ENCODE measurements around the gene RPL23. TPM values are rescaled to one million over a fixed set of nuclear protein-coding genes. Genes with fewer than 3 reads are reported as not detected.

The RPL23 gene
- total and polyA plus RNA-seq, 9 of the 15 experiments (the other 6 are each of a cell fraction or from before 2014, with no cell fraction given): 1,745 to 3,667 (median 3,096) TPM

- ChIA-PET POLR2A (interaction anchor here (2.7 kb wide), 1 partner anchor 11 kb away, joined by 10 read pairs; no protein-coding TSS in a partner anchor), CTCF (ENCODE audit: low intra/inter-chr PET ratio) (no interaction called here)
- in situ Hi-C loops (cut with MboI): no loop called here
- Histone ChIP-seq H3K9ac (ENCODE audit: insufficient read depth in 1 of 2, low read depth in 2 of 2, low read length in 2 of 2) (no peak overlapping the region), H3K9me1 (ENCODE audit: control insufficient read depth, insufficient read depth, low read length) (no peaks in the 10 kb centered on the region), H3K27ac (ENCODE audit: extremely low read depth, low read depth, low read length) (no peak overlapping the region), H3K9me3 (replicated peaks; ENCODE audit: control insufficient read depth, insufficient read depth, low read depth, low read length) (no peaks in the 10 kb centered on the region), H2AFZ (ENCODE audit: low read depth, low read length) (peak overlapping the region; percentile 82), H4K20me1 (replicated peaks; ENCODE audit: control insufficient read depth, insufficient read depth, low read length) (no peaks in the 10 kb centered on the region), H3K4me2 (ENCODE audit: insufficient read depth, low read length) (peak overlapping the region; percentile 62), H3K79me2 (ENCODE audit: control insufficient read depth, insufficient read depth, low read length) (no peaks in the 10 kb centered on the region), H3K4me1 (replicated peaks in 1 of 2; ENCODE audit: control insufficient read depth in 2 of 2, insufficient read depth in 2 of 2, low read length in 2 of 2) (peaks cover 2 to 29% of the 10 kb centered on the region in 2 experiments; a peak in 3 of 5 replicates), H3K4me3 (no peak overlapping the region), H3K27me3 (ENCODE audit: control insufficient read depth in 2 of 2, insufficient read depth in 2 of 2, low read length in 2 of 2) (no peaks in the 10 kb centered on the region), H3K36me3 (ENCODE audit: control insufficient read depth, insufficient read depth, low read length) (no peaks in the 10 kb centered on the region)
- no TSS peak for BruUV-seq (replicated peaks)
- ATAC-seq (peak; percentile 10; the same call in 1 of the 3 replicates), DNase-seq (ENCODE audit: extremely low read depth in 1 of 4, low spot score in 3 of 4) (peak in 2 of 4 experiments; percentile 46 to 71), FAIRE-seq (no peak)
- intact Hi-C loops (cut with micrococcal nuclease): loop anchor here (5.0 to 10.0 kb wide), 2 partner anchors 190 to 287 kb away; partner anchors contain the start of genes EPOP and PLXDC1
- WGBS (ENCODE audit: insufficient coverage, low coverage, missing lambda C conversion rate): 27% methylated on average over 9 of the region's 11 CpGs
- peak; percentile 19 for TF ChIP-seq MEIS2 (IDR thresholded peaks at IDR 0.05; ENCODE audit: partially characterized antibody)
- no peak for TF ChIP-seq MEF2D (tag; conservative IDR thresholded peaks at IDR 0.05; ENCODE audit: low read depth)
- TF ChIP-seq EHMT2 (IDR thresholded peaks at IDR 0.05): 0 out of 2 replicates have a peak, but pooled peaks have one; percentile 17
- peak; percentile 83 for TF ChIP-seq ZNF384 (IDR thresholded peaks at IDR 0.05; ENCODE audit: low read depth, low read length)
- TF ChIP-seq TCFL5 (CRISPR knock-in tag; conservative IDR thresholded peaks at IDR 0.05): no peak
- peak; percentile 35 for TF ChIP-seq POLR3A (IDR thresholded peaks at IDR 0.05; ENCODE audit: borderline replicate concordance, extremely low read depth, insufficient read depth, insufficient read length)
- no peak; the same call in 1 of the 2 replicates for TF ChIP-seq JUND (IDR thresholded peaks at IDR 0.05; ENCODE audit: borderline replicate concordance, low read depth, low read length)
- peak; percentile 39; the same call in 1 of the 3 replicates for TF ChIP-seq JUND (tag; IDR thresholded peaks at IDR 0.05; ENCODE audit: borderline replicate concordance, low read depth, low read length)
- no peak for TF ChIP-seq RNF2 (IDR thresholded peaks at IDR 0.05)
- TF ChIP-seq RAD21 (CRISPR knock-in tag; conservative IDR thresholded peaks at IDR 0.05 in 1 of 2, IDR thresholded peaks at IDR 0.05 in 1 of 2): peak; percentile 7 to 59; a peak in 2 of 4 replicates
- TF ChIP-seq BCOR (IDR thresholded peaks at IDR 0.05): peak; percentile 28; the same call in 1 of the 2 replicates
- no peak for TF ChIP-seq ZBED1 (IDR thresholded peaks at IDR 0.05)
- peak; percentile 60 to 76 (median 67) for TF ChIP-seq CTCF (IDR thresholded peaks at IDR 0.05 in 2 of 3, conservative IDR thresholded peaks at IDR 0.05 in 1 of 3; ENCODE audit: insufficient read depth in 2 of 3, low read depth in 1 of 3, low read length in 3 of 3)
- TF ChIP-seq OTX1 (CRISPR knock-in tag; IDR thresholded peaks at IDR 0.05): no peak
- no peak for TF ChIP-seq TAF15 (IDR thresholded peaks at IDR 0.05; ENCODE audit: low read depth, low read length)
- no peak for TF ChIP-seq FUS (optimal IDR thresholded peaks at IDR 0.05; ENCODE audit: low read depth, low read length)
- TF ChIP-seq ZNF133 (CRISPR knock-in tag; IDR thresholded peaks at IDR 0.05): no peak
- TF ChIP-seq MCM7 (IDR thresholded peaks at IDR 0.05): no peak
- no peak for TF ChIP-seq NFE2 (IDR thresholded peaks at IDR 0.05; ENCODE audit: low read depth)
- peak in 1 of 3 experiments; percentile 7 for TF ChIP-seq YY1 (IDR thresholded peaks at IDR 0.05; ENCODE audit: borderline replicate concordance in 1 of 3, control insufficient read depth in 1 of 3, extremely low read depth in 1 of 3, insufficient read depth in 3 of 3, insufficient read length in 1 of 3, insufficient replicate concordance in 2 of 3, low read depth in 1 of 3, low read length in 2 of 3)
These were observed 11.3 kb upstream of the RPL23 start for GRCh38 chr17:38864636-38865398.
